ENCODE results near the gene PLAGL2. TPM values are rescaled to one million over a fixed set of nuclear protein-coding genes. Genes with fewer than 3 reads are reported as not detected.

Gene PLAGL2
- total RNA-seq, 1 donor from 2014 or later, result 52.7 TPM

DNA sequence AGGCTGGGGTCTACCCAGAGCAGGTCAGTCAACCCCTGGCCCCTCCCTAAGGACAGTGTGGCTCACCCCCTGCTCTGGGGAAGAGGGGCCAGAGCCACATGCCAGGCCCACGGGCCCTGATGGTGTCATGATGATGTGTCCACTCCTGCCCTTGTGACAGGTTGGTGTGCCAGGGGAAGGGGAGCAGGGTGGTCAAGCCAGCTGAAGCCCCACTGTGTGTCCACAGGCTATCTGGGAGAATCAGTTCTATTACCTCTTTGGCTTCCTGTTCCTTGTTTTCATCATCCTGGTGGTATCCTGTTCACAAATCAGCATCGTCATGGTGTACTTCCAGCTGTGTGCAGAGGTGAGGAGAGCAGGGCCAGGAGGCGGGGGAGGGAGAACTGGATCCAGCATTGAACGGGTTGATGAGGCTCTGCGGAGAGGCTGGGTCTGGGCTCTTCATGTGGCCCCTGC is 47.7 kb downstream of the PLAGL2 start:
- Mint-ChIP-seq H3K27ac (no peak overlapping the region), H3K36me3 (peaks cover 53% of the 10 kb centered on the region), H3K4me3 (no peak overlapping the region), H3K9me3 (no peaks in the 10 kb centered on the region), H3K27me3 (no peaks in the 10 kb centered on the region), H3K4me1 (ENCODE audit: unreplicated experiment) (peaks cover 9% of the 10 kb centered on the region)
- DNase-seq (ENCODE audit: extremely low spot score, unreplicated experiment), result no peak
- TF ChIP-seq, protein P1, sequence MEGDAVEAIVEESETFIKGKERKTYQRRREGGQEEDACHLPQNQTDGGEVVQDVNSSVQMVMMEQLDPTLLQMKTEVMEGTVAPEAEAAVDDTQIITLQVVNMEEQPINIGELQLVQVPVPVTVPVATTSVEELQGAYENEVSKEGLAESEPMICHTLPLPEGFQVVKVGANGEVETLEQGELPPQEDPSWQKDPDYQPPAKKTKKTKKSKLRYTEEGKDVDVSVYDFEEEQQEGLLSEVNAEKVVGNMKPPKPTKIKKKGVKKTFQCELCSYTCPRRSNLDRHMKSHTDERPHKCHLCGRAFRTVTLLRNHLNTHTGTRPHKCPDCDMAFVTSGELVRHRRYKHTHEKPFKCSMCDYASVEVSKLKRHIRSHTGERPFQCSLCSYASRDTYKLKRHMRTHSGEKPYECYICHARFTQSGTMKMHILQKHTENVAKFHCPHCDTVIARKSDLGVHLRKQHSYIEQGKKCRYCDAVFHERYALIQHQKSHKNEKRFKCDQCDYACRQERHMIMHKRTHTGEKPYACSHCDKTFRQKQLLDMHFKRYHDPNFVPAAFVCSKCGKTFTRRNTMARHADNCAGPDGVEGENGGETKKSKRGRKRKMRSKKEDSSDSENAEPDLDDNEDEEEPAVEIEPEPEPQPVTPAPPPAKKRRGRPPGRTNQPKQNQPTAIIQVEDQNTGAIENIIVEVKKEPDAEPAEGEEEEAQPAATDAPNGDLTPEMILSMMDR (conservative IDR thresholded peaks at IDR 0.05), result no peak

DNA sequence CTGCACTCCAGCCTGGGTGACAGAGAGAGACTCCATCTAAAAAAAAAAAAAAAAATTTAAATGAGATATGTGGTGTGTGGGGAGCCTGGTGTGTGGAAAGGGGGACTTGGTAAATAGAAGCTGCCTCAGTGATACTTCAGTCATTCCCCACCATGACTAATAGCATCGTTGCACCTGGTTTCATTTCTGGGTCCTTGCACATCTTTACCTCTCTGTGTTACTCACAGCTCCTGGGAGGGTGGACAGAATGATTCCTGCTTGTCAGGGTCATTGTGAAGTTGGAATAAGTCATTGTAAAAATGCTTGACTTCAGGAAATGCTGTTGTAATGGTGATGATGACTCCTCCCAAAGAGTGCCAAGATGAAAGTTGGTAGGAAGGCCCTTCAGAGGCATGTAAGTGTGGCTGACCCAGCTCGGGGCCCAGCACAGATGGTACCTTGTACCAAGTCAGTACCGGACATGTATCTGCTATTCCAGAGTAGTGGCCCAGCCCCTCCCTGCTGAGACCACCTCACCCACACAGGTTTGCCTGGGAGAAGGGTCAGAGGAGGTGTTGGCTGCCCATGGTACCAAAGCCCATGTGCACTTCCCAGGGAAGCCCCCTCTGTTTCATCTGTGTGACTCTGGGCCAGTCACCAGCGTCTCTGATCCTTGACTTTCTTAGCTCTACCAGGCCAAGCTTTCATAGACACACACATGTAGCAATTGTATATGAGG is 48.4 kb downstream of the PLAGL2 start:
- peaks cover 51% of the 10 kb centered on the region for H3K36me3 Mint-ChIP-seq
- TF ChIP-seq, protein P1 (conservative IDR thresholded peaks at IDR 0.05), result no peak
- H3K27ac Mint-ChIP-seq, result no peak overlapping the region
- H3K27me3 Mint-ChIP-seq, result no peaks in the 10 kb centered on the region
- H3K4me1 Mint-ChIP-seq (ENCODE audit: unreplicated experiment), result peaks cover 9% of the 10 kb centered on the region
- no peak overlapping the region for H3K4me3 Mint-ChIP-seq
- H3K9me3 Mint-ChIP-seq, result no peaks in the 10 kb centered on the region
- DNase-seq (ENCODE audit: extremely low spot score, unreplicated experiment), result no peak

DNA sequence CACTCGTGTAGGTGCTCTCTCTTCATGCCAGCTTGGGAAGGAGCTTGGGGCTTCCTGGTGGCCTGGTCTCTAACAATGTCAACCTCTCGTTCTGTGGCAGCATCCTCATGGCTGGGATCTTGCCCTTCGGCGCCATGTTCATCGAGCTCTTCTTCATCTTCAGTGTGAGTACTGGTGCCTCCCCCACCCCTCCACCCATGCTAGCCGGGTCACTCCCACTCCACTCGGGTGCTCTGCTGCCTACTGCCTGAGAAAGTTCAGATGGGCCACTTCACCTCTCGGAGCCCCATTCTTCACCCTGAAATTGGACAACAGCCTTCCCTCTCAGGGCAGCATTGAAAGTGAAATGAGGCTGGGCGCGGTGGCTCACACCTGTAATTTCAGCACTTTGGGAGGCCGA is 49.2 kb downstream of the PLAGL2 start:
- no peaks in the 10 kb centered on the region for H3K27me3 Mint-ChIP-seq
- no peak for DNase-seq (ENCODE audit: extremely low spot score, unreplicated experiment)
- no peak overlapping the region for H3K4me3 Mint-ChIP-seq
- H3K27ac Mint-ChIP-seq, result no peak overlapping the region
- H3K4me1 Mint-ChIP-seq (ENCODE audit: unreplicated experiment), result peaks cover 9% of the 10 kb centered on the region
- TF ChIP-seq, protein P1 (conservative IDR thresholded peaks at IDR 0.05), result no peak
- H3K36me3 Mint-ChIP-seq, result peaks cover 55% of the 10 kb centered on the region
- no peaks in the 10 kb centered on the region for H3K9me3 Mint-ChIP-seq

DNA sequence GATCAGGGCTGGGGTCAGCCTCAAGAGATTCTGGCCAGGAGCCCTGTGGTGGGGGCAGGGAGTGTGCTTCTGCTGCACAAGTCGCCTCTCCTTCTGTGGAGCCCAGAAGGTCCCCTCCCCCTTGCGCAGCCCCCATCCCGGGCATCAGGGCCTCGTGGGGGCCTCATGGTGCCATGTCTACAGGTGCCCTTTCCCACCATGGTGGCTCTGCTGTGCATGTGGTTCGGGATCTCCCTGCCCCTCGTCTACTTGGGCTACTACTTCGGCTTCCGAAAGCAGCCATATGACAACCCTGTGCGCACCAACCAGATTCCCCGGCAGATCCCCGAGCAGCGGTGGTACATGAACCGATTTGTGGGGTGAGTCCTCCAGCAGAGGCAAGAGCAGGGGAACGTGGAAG is 49.9 kb downstream of the PLAGL2 start:
- no peak for DNase-seq (ENCODE audit: extremely low spot score, unreplicated experiment)
- no peak overlapping the region for H3K4me3 Mint-ChIP-seq
- H3K27me3 Mint-ChIP-seq, result no peaks in the 10 kb centered on the region
- H3K27ac Mint-ChIP-seq, result peak overlapping the region; percentile 22
- TF ChIP-seq, protein P1 (conservative IDR thresholded peaks at IDR 0.05), result no peak
- H3K9me3 Mint-ChIP-seq, result no peaks in the 10 kb centered on the region
- peaks cover 55% of the 10 kb centered on the region for H3K36me3 Mint-ChIP-seq
- H3K4me1 Mint-ChIP-seq (ENCODE audit: unreplicated experiment), result peaks cover 9% of the 10 kb centered on the region

DNA sequence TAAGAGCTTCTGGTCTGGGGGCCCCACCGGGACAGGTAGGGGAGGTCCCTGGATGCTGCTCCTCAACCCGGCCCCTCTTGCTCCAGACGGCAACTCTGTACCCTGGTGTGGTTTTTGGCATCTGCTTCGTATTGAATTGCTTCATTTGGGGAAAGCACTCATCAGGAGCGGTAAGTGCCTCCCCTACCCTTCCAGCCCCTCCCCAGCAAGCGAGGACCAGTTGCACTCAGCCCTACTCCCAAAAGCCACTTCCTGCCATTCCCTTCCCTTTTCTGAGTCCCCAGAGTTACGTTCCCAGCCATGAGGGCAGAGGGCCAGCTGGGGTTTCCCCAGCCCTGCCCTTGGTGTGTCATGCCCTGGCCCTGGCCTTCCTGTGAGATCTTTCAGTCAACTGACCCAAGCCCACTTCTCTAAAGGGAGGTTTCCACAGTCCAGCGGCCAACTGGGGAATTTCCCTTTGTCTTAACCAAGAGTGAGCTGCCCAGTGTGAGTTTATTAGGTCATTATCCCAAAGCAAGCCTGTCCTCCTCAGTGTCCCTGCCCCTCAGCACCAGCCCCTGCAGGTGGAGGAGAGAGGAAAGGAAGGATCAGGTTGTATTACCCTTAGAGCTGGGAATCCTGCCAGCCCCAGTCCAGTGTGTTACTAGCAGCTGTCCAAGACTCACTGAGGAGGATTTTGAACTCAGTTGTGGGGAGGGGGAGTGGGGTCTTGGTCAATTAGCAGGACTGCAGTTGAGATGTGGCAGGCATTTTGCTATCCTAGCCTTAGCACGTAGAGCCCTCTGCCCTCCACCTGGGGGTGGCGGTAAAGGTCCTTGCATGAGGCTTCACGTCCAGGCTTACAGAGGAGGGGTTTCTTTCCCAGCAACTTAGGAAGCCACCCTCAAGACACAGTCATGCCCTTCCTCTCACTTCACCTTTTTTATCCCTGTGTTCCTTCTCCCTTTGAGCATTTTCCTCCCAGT is 52.2 kb downstream of the PLAGL2 start:
- peaks cover 9% of the 10 kb centered on the region for H3K4me1 Mint-ChIP-seq (ENCODE audit: unreplicated experiment)
- no peaks in the 10 kb centered on the region for H3K9me3 Mint-ChIP-seq
- peaks cover 52% of the 10 kb centered on the region for H3K36me3 Mint-ChIP-seq
- no peaks in the 10 kb centered on the region for H3K27me3 Mint-ChIP-seq
- no peak overlapping the region for H3K4me3 Mint-ChIP-seq
- DNase-seq (ENCODE audit: extremely low spot score, unreplicated experiment), result no peak
- H3K27ac Mint-ChIP-seq, result peak overlapping the region; percentile 40
- TF ChIP-seq, protein P1 (conservative IDR thresholded peaks at IDR 0.05), result peak; percentile 65
